ENCODE results near the gene UPK1B.

The UPK1B gene

GRCh38 chr3:119207512-119207875 lies 34.1 kb downstream of the UPK1B start:
- no peak for DNase-seq (ENCODE audit: low read depth)
- no peak overlapping the region for H3K4me3 ChIP-seq (ENCODE audit: low read depth, low read length)
- no peak for TF ChIP-seq CTCF (IDR thresholded peaks at IDR 0.05; ENCODE audit: control insufficient read depth, extremely low read depth, insufficient read depth)

GRCh38 chr3:119211193-119211592 lies 37.8 kb downstream of the UPK1B start:
- no peak overlapping the region for H3K4me3 ChIP-seq (ENCODE audit: low read depth, low read length)

GRCh38 chr3:119211803-119212202 lies 38.4 kb downstream of the UPK1B start:
- no peak for DNase-seq (ENCODE audit: low read depth)
- no peak for TF ChIP-seq CTCF (IDR thresholded peaks at IDR 0.05; ENCODE audit: control insufficient read depth, extremely low read depth, insufficient read depth)

More at GRCh38 chr3:119211193-119211592, 37.8 kb downstream of the UPK1B start:
- no peak for DNase-seq (ENCODE audit: low read depth)
- TF ChIP-seq CTCF (IDR thresholded peaks at IDR 0.05; ENCODE audit: control insufficient read depth, extremely low read depth, insufficient read depth): no peak

GRCh38 chr3:119219069-119219468 lies 45.7 kb downstream of the UPK1B start:
- DNase-seq (ENCODE audit: low read depth): no peak

More at GRCh38 chr3:119211803-119212202, 38.4 kb downstream of the UPK1B start:
- no peak overlapping the region for H3K4me3 ChIP-seq (ENCODE audit: low read depth, low read length)

GRCh38 chr3:119220198-119220597 lies 46.8 kb downstream of the UPK1B start:
- H3K4me3 ChIP-seq (ENCODE audit: low read depth, low read length): no peak overlapping the region
- DNase-seq (ENCODE audit: low read depth): no peak
- no peak for TF ChIP-seq CTCF (IDR thresholded peaks at IDR 0.05; ENCODE audit: control insufficient read depth, extremely low read depth, insufficient read depth)

More at GRCh38 chr3:119219069-119219468, 45.7 kb downstream of the UPK1B start:
- TF ChIP-seq CTCF (IDR thresholded peaks at IDR 0.05; ENCODE audit: control insufficient read depth, extremely low read depth, insufficient read depth): no peak
- H3K4me3 ChIP-seq (ENCODE audit: low read depth, low read length): no peak overlapping the region

GRCh38 chr3:119220970-119221667 lies 47.7 kb downstream of the UPK1B start:
- H3K4me3 ChIP-seq (ENCODE audit: low read depth, low read length): no peak overlapping the region
- no peak for DNase-seq (ENCODE audit: low read depth)
- TF ChIP-seq CTCF (IDR thresholded peaks at IDR 0.05; ENCODE audit: control insufficient read depth, extremely low read depth, insufficient read depth): no peak

- H3K4me3 ChIP-seq (ENCODE audit: low read depth, low read length): no peak overlapping the region
- no peak for TF ChIP-seq CTCF (IDR thresholded peaks at IDR 0.05; ENCODE audit: control insufficient read depth, extremely low read depth, insufficient read depth)
- DNase-seq (ENCODE audit: low read depth): no peak
These were observed 48.5 kb downstream of the UPK1B start for GRCh38 chr3:119221779-119222320.

Measured in LNCaP clone FGC (cell line).